SU-DHL-6 (cell line): ENCODE measurements around the gene CD160.

Experiments
- EZH2phosphoT487 ChIP-seq: fragments of 200-600 bp; sonication (generic), shearing (Covaris generic); conservative IDR thresholded peaks from 2 replicates; pipeline ENCODE4 v1.6.1; 2018; ENCODE audit warnings: mild to moderate bottlenecking, antibody characterized with exemption, low read length, moderate library complexity, mixed read lengths
- TF ChIP-seq, protein P1 (sequence below): fragments of 200-600 bp; sonication (generic); IDR thresholded peaks from one replicate; pipeline ENCODE4 v1.5.1; 2017; ENCODE audit warnings: antibody characterized with exemption, mild to moderate bottlenecking, low read length, moderate library complexity; ENCODE audit not compliant: insufficient read depth, poor library complexity, severe bottlenecking

DNA sequence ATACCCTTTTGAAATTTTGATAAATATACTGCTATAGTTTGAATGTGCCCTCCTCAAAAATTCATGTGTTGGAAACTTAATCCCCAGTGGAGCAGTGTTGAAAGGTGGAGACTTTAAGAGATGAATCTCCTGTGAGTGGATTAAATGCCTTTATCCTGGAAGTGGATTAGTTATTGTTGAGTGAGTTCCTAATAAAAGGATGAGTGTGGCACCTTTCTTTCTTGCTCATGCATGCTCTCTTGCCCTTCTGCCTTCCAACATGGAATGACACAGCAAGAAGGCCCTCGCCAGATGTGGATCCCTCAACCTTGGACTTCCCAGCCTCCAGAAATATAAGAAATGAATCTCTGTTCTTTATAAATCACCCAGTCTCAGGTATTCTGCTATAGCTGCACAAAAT lies 51.8 kb downstream of the CD160 start:
- TF ChIP-seq, protein P1, sequence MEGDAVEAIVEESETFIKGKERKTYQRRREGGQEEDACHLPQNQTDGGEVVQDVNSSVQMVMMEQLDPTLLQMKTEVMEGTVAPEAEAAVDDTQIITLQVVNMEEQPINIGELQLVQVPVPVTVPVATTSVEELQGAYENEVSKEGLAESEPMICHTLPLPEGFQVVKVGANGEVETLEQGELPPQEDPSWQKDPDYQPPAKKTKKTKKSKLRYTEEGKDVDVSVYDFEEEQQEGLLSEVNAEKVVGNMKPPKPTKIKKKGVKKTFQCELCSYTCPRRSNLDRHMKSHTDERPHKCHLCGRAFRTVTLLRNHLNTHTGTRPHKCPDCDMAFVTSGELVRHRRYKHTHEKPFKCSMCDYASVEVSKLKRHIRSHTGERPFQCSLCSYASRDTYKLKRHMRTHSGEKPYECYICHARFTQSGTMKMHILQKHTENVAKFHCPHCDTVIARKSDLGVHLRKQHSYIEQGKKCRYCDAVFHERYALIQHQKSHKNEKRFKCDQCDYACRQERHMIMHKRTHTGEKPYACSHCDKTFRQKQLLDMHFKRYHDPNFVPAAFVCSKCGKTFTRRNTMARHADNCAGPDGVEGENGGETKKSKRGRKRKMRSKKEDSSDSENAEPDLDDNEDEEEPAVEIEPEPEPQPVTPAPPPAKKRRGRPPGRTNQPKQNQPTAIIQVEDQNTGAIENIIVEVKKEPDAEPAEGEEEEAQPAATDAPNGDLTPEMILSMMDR = no peak
- TF ChIP-seq EZH2phosphoT487 = no peak
